Body of pancreas (tissue), 4 donors: ENCODE measurements around the gene CLK1. TPM values are rescaled to one million over a fixed set of nuclear protein-coding genes. Genes with fewer than 3 reads are reported as not detected.

Experiments used
- ATAC-seq: fragments of 150-250 bp; one replicate; pipeline ENCODE4 v1.9.1; 2016
- DNase-seq, 4 donors: peaks; one replicate each; pipeline ENCODE4 v3.0.0-alpha.2; 2019
- H3K27ac ChIP-seq, 4 donors: fragments of 200-600 bp; sonication (generic); 1 replicate in 3 of 4; 2 replicates in 1 of 4; pipeline versions ENCODE4 v1.5.1 to v1.6.1; 2016 to 2019; ENCODE audit warnings: mild to moderate bottlenecking in 1 of 4, mixed read lengths in 1 of 4, moderate library complexity in 1 of 4
- H3K27me3 ChIP-seq, 2 donors: fragments of 200-600 bp; sonication (generic); one replicate each; pipeline ENCODE4 v1.6.0; 2016; ENCODE audit warnings: mild to moderate bottlenecking in 1 of 2
- H3K36me3 ChIP-seq, 2 donors: fragments of 200-600 bp; sonication (generic); replicated peaks in 1 of 2; 2 replicates each; pipeline ENCODE4 v1.5.1; 2016; ENCODE audit warnings: low read depth in 2 of 2; ENCODE audit not compliant: insufficient read depth in 1 of 2
- H3K4me1 ChIP-seq: fragments of 200-600 bp; sonication (generic); one replicate; pipeline ENCODE4 v1.6.0; 2016
- H3K4me3 ChIP-seq, 2 donors: fragments of 200-600 bp; sonication (generic); 1 replicate in 1 of 2; 2 replicates in 1 of 2; pipeline ENCODE4 v1.5.1; 2016 to 2019
- H3K9me3 ChIP-seq, 3 donors: fragments of 200-600 bp; sonication (generic); 1 replicate in 2 of 3; 2 replicates in 1 of 3; pipeline ENCODE4 v1.5.1; 2016
- CTCF ChIP-seq, 7 experiments: fragments of 450-650 bp in 4 of 7; fragments of 200-600 bp in 3 of 7; sonication (generic) in 3 of 7; IDR thresholded peaks; one replicate each; pipeline ENCODE4 v1.5.1; 2016 to 2019; ENCODE audit warnings: antibody characterized with exemption in 7 of 7
- POLR2A ChIP-seq, 3 donors: fragments of 450-650 bp; IDR thresholded peaks; one replicate each; pipeline ENCODE4 v1.6.1; 2016; ENCODE audit warnings: antibody characterized with exemption in 3 of 3, mild to moderate bottlenecking in 2 of 3
- WGBS, 2 donors: methylation state at CpG; one replicate each; pipeline ENCODE4 v1.1.5; 2017; 5-methylcytosine and 5-hydroxymethylcytosine counted together
- intact Hi-C: fragments of 100-400 bp; cut with DNase I; formaldehyde crosslinking; loops from one replicate; pipeline ENCODE4 v1.15.1; 2023
- total RNA-seq, 2 donors: library from RNA; depleted of rRNA; stranded (reverse); fragments of >200 nt; gene quantifications; one replicate each; pipeline ENCODE4 v1.1.0, GENCODE V29; 2016

The CLK1 gene
- total RNA-seq, 2 donors from 2014 or later: 143 to 151 TPM

- Histone ChIP-seq H3K27ac (no peak overlapping the region), H3K4me1 (no peaks in the 10 kb centered on the region), H3K27me3 (no peaks in the 10 kb centered on the region), H3K9me3 (no peaks in the 10 kb centered on the region), H3K36me3 (no peaks in the 10 kb centered on the region), H3K4me3 (no peak overlapping the region)
- DNase-seq: no peak
- TF ChIP-seq POLR2A (IDR thresholded peaks at IDR 0.05) (no peak), CTCF (IDR thresholded peaks at IDR 0.05) (no peak)
- ATAC-seq: no peak
- WGBS, 2 donors: 87 to 96% methylated on average over 3 of the region's 3 CpGs
- intact Hi-C loops: no loop called here
These were observed 24.9 kb downstream of the CLK1 start for GRCh38 chr2:200839513-200839912.

GRCh38 chr2:200834701-200835100, 29.8 kb downstream of the CLK1 start:
- Histone ChIP-seq H3K36me3 (no peaks in the 10 kb centered on the region), H3K4me1 (no peaks in the 10 kb centered on the region), H3K9me3 (no peaks in the 10 kb centered on the region), H3K27me3 (no peaks in the 10 kb centered on the region), H3K27ac (no peak overlapping the region), H3K4me3 (no peak overlapping the region)
- WGBS, 2 donors: 78 to 91% methylated on average over 4 of the region's 4 CpGs
- no peak for DNase-seq
- TF ChIP-seq CTCF (IDR thresholded peaks at IDR 0.05) (no peak), POLR2A (IDR thresholded peaks at IDR 0.05) (no peak)
- no peak for ATAC-seq
- intact Hi-C loops: no loop called here

GRCh38 chr2:200829258-200829655, 35.2 kb downstream of the CLK1 start:
- Histone ChIP-seq H3K4me3 (no peak overlapping the region), H3K27me3 (no peaks in the 10 kb centered on the region), H3K4me1 (no peaks in the 10 kb centered on the region), H3K27ac (no peak overlapping the region), H3K9me3 (no peaks in the 10 kb centered on the region), H3K36me3 (no peaks in the 10 kb centered on the region)
- no peak for DNase-seq
- intact Hi-C loops: no loop called here
- no peak for TF ChIP-seq POLR2A (IDR thresholded peaks at IDR 0.05)
- TF ChIP-seq CTCF (IDR thresholded peaks at IDR 0.05): no peak
- no peak for ATAC-seq
- whole genome bisulfite sequencing, 2 donors: 81 to 92% methylated on average over 2 of the region's 2 CpGs

- intact Hi-C loops: no loop called here
- Histone ChIP-seq H3K4me1 (no peaks in the 10 kb centered on the region), H3K27ac (no peak overlapping the region), H3K36me3 (no peaks in the 10 kb centered on the region), H3K27me3 (no peaks in the 10 kb centered on the region), H3K9me3 (no peaks in the 10 kb centered on the region), H3K4me3 (no peak overlapping the region)
- TF ChIP-seq POLR2A (IDR thresholded peaks at IDR 0.05) (no peak), CTCF (IDR thresholded peaks at IDR 0.05) (no peak)
- DNase-seq (no peak), ATAC-seq (no peak)
- WGBS, 2 donors: 86 to 96% methylated on average over 9 of the region's 9 CpGs
These were observed 35.7 kb downstream of the CLK1 start for GRCh38 chr2:200828572-200829257.

GRCh38 chr2:200828104-200828503, 36.4 kb downstream of the CLK1 start:
- H3K27ac ChIP-seq: no peak overlapping the region
- DNase-seq (no peak), ATAC-seq (no peak)
- H3K27me3 ChIP-seq: no peaks in the 10 kb centered on the region
- no peaks in the 10 kb centered on the region for H3K9me3 ChIP-seq
- no peaks in the 10 kb centered on the region for H3K4me1 ChIP-seq
- intact Hi-C loops: no loop called here
- H3K36me3 ChIP-seq: no peaks in the 10 kb centered on the region
- H3K4me3 ChIP-seq: no peak overlapping the region
- WGBS, 2 donors: 53 to 69% methylated on average over 2 of the region's 2 CpGs
- TF ChIP-seq CTCF (IDR thresholded peaks at IDR 0.05) (no peak), POLR2A (IDR thresholded peaks at IDR 0.05) (no peak)
